Transverse colon (tissue), 4 donors: Measurements from ENCODE around the gene ATP6V1C2.

ENCODE experiments used
- EP300 ChIP-seq: sonication (generic); formaldehyde crosslinking; IDR thresholded peaks from one replicate; pipeline ENCODE4 v1.6.1; 2017; ENCODE audit warnings: antibody characterized with exemption, low read depth
- POLR2A ChIP-seq: fragments of 450-650 bp; IDR thresholded peaks from one replicate; pipeline ENCODE4 v1.6.1; 2016; ENCODE audit warnings: antibody characterized with exemption, mild to moderate bottlenecking, moderate library complexity
- POLR2AphosphoS5 ChIP-seq, 3 donors: sonication (generic); formaldehyde crosslinking; IDR thresholded peaks; one replicate each; pipeline ENCODE4 v1.6.1; 2016; ENCODE audit warnings: antibody characterized with exemption in 3 of 3
- TF ChIP-seq, protein P1 (sequence below), 5 experiments: fragments of 200-600 bp in 3 of 5; fragments of 450-650 bp in 2 of 5; sonication (generic) in 3 of 5; IDR thresholded peaks; 1 replicate in 2 of 5; 2 replicates in 3 of 5; pipeline ENCODE4 v1.5.1; 2016 to 2017; ENCODE audit warnings: antibody characterized with exemption in 5 of 5, inconsistent platforms in 3 of 5, mild to moderate bottlenecking in 2 of 5, moderate library complexity in 1 of 5

DNA sequence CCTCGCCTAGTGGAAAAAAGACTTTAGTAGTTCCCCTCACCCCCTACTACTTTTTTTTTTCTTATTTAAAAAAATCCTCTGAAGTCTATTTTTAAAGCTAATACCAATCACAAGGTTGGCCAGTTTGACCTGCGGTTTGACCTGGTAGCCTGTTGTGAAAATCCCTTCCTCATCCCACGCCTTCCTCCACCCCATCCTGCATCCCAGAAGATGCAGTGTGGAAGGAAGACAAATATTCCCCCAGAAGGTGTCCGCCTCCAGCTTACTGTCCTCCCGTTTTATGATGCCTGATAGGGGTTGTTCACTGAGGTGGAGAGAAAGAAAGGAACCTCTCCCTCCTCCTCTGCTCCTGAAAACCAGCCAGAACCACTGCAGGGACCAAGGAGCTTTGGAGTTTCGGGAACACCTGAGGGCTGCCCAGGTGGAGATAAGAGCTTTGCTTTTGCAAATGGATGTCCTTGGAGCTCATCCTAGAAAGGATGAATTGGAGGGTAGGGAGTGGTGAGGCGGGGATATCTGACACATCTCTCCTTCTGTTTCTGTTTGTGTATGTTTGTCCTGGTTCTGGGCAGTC lies 909 bp downstream of the ATP6V1C2 start:
- TF ChIP-seq, protein P1, sequence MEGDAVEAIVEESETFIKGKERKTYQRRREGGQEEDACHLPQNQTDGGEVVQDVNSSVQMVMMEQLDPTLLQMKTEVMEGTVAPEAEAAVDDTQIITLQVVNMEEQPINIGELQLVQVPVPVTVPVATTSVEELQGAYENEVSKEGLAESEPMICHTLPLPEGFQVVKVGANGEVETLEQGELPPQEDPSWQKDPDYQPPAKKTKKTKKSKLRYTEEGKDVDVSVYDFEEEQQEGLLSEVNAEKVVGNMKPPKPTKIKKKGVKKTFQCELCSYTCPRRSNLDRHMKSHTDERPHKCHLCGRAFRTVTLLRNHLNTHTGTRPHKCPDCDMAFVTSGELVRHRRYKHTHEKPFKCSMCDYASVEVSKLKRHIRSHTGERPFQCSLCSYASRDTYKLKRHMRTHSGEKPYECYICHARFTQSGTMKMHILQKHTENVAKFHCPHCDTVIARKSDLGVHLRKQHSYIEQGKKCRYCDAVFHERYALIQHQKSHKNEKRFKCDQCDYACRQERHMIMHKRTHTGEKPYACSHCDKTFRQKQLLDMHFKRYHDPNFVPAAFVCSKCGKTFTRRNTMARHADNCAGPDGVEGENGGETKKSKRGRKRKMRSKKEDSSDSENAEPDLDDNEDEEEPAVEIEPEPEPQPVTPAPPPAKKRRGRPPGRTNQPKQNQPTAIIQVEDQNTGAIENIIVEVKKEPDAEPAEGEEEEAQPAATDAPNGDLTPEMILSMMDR (IDR thresholded peaks at IDR 0.05) = no peak
- TF ChIP-seq POLR2AphosphoS5 (IDR thresholded peaks at IDR 0.05) (no peak), POLR2A (no peak), EP300 (no peak)
